ENCODE measurements around the gene FBXO3.

The FBXO3 gene

DNA sequence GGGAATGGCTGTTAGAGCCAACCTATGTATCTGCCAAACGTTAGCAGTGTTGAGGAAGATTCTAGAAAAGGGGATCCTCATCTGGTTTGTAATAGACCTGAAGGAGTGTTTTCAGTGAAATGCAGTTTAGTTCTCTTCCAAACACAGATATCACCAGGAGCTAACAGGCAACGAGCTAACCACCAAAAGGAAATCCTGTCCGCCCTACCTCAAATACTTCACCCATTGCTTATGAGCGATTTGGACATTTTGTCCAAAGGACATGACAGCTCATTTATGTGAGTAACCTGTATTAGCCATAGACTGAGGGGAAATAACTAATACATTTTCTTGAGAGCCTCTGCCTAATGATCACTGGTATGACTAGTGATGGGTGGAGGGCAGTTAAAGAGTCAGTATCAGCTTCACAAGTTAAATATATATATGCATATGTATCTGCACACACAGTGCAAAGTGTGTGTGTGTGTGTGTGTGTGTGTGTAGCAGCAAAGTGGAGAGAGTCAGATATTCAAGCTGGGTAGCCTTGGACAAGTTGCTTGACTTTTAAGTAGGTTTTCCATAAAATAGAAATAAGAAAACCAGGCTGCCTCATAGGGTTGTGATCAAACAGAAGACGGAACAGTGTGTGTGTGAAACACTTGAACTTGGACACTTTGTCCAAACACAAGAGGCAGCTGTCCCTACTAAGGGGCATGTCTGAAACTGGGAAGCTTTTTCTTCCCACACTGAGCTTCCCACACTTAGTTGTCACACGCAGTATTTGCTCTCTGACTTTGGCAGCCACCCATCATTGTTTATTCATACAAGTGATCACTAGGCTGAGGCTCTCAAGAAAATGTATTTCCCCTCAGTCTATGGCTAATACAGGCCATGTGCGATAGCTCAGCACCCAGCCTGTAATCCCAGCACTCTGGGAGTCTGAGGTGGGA is 72.8 kb downstream of the FBXO3 start:
- no peak for DNase-seq (ENCODE audit: low read depth)

DNA sequence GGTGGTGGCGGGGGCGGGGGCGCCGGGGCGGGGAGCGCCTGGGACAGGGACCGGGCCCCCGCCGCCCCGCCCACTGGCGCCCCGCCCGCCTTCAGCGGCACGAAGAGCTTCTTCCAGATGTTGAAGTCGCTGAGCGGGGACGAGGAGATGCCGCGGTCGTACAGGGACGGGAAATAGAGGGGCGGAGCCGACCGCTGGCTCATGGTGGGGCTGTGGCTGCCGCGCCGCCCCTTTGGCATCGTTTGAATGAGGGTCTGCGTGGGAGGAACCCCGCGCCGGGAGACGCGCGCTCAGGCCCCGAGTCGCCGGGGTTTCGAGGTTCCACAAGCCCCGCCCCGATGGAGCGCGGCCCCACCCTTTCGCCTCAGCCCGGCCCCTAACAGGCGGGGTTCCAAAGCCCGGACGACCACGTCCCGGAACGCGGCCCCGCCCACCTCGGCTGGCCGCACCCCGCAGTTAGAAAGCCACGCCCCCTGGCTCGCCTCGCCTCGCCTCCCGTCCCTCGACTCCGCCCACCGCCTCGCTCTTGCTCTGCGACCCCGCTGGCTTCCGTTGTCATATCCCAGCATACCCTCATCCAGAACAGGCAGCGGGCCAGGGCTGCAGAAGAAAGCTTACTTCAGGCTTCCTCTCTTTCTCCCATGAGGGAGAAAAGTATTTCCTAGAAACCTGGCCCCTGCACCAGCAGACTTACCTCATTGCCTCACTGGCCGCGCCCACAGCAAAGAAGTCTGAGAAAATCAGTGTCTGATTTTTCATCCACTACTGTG is 73.6 kb downstream of the FBXO3 start, which contains the start of gene C11orf91:
Gene C11orf91, minus strand, starts transcription at position 325 of the 770 bp plus-strand sequence. Its CDS starts 86 bp downstream, at position 239.
- DNase-seq (ENCODE audit: low read depth): peak; percentile 91

DNA sequence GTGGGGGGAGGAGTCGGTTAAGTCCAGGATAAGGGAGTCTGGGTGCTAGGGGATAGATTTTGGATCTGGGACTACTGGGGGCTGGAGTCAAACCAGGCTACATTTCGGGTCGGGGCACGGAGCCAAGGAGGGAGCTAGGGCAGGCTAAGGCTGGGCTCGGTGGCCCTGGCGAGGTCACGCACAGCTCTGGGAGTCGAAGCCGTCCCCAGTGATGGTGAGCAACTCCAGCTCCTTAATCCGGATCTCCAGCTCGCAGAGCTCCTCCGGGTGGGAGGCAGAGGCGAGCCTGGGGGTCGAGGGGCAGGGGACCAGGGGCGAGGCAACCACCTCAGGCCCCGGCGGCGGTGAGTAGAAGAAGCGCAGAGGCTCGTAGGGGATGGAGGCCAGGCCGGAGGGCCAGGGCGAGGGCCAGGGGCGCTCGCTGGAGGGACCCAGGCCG is 74.2 kb downstream of the FBXO3 start:
- no peak for DNase-seq (ENCODE audit: low read depth)

DNA sequence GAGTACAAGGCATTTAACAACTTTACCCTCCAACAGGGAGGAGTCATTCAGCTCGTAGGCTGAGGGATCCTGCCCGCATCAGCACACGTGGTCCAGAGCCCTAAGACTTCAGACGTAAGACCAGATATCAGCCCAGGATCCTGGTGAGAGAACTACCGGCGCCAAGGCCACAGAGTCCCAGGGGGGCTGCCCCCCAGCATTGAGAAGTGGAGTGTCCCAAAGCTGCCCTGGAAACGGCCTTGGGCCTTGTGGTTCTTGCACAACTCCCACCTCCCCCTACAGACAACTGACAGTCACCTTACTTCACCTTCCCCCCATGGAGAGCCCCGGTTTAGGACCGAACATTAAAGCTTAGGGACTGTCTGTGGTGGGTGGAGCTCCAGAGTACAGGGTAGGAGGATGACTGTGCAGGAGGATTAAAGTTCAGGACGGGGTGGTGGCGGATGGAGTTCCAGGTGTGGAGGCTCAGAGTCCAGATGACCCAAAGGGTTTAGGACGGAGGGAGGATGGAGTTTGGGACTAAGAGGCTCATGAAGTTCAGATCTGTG is 74.7 kb downstream of the FBXO3 start:
- DNase-seq (ENCODE audit: low read depth): no peak

DNA sequence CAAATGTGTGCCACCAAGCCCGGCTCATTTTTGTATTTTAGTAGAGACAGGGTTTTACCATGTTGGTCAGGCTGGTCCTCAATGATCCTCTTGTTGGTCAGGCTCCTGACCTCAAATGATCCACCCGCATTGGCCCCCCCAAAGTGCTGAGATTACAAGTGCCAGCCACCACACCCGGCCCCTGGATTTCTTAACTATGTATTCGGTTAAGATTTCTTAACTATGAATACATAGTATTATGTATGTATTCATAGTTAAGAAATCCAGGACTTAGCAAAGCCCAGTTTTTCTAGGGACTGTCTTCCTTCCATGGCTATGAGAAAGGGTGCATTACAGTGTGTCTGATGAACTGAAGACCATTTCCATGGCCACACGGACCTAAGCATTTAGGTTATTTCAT is 75.4 kb downstream of the FBXO3 start:
- no peak for DNase-seq (ENCODE audit: low read depth)

DNA sequence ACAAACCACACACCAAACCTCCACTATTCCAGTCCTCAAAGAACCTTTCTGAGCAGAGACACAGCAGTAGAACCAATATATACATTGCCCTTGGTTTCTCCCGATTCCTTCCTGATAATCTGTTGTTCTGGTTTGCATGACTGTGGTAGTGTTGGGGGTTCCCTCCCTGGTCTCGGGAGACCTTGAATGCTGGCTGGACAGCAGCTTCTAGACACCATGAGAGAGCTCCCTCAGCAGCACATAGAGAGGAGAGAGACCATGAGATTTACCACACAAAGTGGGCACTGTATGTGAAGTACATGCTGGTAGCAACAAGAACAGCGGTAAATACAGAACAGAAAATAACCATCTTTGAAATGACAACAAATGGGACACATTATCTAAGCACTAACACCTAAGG is 76.3 kb downstream of the FBXO3 start:
- no peak for DNase-seq (ENCODE audit: low read depth)

DNA sequence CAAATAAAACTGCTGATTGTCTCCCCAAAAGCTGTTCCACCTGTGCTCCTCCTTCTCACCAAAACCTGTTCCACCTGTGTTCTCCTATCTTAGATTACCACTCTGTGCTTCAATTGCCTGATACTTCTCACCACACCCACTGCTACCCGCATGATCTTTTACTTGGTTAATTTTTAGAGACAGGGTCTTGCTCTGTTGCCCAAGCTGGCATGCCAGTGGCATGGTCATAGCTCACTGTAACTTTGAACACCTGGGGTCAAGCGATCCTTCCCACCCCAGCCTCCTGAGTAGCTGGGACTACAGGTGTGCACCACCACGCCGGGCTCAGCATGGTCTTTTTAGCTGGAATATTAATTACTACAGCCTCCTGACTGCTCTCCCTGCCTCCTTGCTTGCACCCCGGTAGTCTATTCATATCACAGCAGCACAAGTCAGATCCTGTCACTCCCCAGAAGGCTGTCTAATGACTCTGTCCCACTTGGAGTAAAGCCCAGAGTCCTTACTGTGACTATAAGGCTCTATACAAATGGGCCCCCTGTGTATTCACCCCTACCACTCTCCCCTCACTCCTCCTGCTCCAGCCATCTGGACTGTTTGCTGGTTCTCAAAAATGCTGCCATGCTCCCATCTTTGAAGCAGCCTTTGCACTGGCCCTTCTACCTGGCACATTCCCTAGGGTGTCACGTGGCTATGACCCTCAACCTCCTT is 77.2 kb downstream of the FBXO3 start:
- DNase-seq (ENCODE audit: low read depth): no peak

DNA sequence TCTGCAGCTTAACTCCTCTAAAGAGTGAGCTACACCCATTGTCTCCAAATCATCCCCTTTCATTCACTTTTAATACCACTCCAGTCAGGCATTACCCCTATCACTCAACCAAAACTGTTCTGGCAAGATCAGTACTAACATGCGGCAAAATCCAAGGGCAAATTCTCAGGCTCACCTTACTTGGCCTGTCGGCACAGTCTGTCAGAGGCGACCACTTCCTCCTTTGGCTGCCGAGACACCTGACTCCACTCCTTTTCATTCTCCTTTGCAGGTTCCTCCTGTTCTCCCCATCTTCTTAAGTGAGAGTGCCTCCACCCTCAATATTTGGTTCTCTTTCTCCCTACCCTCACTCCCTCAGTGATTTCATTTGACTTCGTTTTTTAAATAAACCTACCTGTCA is 77.9 kb downstream of the FBXO3 start:
- no peak for DNase-seq (ENCODE audit: low read depth)

DNA sequence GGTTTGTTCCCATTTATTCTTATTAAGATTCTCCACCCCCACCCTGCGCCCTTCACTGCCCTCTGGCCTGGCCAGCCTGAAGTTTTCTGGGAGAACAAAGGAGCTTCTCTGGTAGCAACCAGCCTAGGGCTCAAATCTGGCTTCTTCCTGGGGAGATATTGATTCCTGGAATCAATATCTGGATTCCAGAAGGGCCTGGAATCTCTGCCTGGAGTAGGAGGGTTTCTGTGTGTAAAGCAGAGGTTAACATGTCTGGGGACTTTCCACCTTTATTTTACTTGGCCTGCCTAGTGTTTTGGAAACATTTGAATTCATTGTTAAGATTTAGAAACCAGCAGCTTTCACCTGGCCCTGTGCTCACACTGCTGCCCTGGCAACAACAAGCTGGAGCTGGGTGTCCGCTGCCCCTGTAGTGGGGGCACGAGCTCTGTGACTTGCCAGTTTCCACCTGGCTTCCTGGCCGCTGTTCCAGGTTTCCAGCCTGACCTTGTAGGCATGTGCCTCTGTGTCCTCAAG is 79.2 kb downstream of the FBXO3 start:
- no peak for DNase-seq (ENCODE audit: low read depth)

DNA sequence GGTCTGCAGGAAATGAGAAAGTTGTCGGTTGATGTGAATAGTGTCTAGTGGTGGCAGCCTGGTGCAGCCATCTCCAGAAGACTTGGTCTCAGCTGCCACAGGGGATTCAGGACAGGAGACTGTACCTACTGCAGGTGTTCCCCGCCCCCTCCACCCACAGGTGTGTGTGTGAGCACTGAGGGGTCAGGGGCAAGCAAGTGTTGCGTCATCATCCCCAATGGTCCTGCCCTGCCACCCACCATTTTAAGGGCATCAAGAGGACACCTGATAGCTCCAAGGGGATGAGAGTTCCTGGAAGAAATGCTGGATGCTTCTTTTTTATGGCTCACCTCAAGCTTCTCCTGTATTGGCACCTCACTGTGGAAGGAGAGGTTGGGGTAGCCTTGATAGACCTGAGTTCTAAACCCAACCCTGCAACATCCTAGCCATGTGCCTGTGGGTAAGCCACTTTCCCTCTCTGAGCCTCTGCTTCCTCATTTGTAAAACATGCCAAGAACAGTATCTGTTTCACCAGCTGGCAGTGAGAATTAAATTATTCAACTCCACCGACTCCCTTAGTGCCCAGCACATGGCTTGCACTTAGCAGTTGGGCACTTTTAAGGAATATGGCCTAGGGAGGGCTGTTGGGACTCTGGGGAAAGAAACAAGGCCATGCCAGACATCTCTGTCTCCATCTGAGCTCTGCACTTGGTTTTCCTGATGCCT is 79.8 kb downstream of the FBXO3 start:
- no peak for DNase-seq (ENCODE audit: low read depth)

DNA sequence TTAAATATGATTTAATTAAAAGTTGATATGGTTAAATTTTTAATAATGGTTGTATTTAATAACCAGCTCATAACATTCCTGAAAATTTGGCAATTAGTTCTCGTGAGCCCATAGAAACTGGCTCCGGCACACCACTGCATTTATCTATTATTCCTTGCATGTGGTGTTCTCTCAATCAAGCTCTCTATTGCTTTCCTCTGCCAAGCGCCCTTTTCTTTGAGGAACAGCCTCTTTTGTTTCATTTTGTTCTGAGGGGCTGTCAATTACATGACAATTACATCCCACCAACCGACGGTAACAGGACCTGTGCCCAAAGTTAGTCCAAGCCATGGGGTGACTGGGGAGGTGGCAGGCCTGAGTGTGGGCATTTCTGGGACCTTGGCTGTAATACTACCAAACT is 81.8 kb downstream of the FBXO3 start:
- no peak for DNase-seq (ENCODE audit: low read depth)

DNA sequence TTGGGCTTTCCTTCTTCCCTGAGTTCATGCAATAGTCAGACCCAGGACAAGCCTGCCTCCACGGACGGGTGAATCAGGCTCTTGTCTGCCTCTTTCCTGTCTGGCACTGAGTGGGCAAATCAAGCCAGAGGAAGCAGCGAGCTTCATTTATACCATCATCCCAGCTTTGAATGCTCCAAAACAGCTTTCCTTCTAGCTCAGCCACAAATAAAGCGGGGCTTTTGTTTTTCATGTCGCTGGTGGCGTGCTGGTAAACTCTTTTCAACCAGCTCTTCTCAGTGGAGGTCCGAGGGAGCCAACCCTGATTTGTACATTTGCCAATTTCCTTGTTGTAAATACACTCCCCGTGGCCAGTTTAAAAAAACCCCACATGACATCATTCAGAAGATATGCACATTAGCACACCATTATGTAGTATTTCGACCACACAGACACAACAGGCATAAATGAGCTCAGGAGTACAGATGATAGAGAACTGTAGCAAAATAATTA is 82.3 kb downstream of the FBXO3 start:
- DNase-seq (ENCODE audit: low read depth): no peak

DNA sequence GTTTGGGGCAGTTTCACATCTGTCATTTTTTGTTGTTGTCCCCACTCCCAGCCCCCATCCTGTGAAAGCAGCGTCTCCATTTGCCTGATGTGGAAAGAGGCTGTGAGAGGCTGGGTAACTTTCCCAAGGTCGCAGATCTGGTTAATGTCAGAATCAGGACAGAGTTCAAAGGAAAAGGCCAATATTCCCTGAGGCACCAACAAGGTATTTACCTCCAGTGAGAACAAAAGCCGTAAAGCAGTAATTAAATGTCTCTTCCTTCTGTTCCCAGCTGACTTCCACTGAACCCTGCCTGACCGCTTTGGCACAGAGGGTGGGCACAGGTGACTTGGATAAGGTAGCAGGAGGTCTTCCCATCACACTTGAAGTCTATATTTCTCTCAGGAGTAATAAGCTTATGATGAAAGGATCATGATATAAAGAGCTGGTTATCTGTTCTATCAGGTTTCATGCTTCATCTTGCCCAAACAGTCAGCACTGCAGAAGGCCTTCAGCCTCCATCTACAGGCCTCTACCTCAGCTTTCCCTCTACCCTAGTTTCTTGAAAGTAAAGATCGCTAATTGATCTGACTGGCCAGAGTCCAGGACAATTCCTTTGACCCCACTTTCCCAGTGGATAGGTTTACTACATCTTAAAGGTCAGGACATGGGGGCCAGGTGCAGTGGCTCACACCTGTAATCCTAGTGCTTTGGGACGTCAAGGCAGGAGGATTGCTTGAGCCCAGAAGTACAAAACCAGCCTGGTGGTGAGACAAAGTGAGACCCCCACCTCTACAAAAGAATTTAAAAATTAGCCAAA is 83.1 kb downstream of the FBXO3 start:
- DNase-seq (ENCODE audit: low read depth): no peak

Data from stimulated activated CD8-positive, alpha-beta memory T cell treated with anti-CD3 and anti-CD28 coated beads, Interleukin-15, amount 100 ng/mL, for 24 hours (primary cell).